Karpas-422 (cell line): ENCODE measurements around the gene EML6. TPM values are rescaled to one million over a fixed set of nuclear protein-coding genes. Genes with fewer than 3 reads are reported as not detected.

Experiments
- DNase-seq: peaks from one replicate; pipeline ENCODE4 v3.0.0-alpha.2; 2015
- H2AFZ ChIP-seq: fragments of 200-600 bp; sonication (generic); 2 replicates; pipeline ENCODE4 v1.6.1; 2014; ENCODE audit warnings: antibody characterized with exemption, low read length, mixed read lengths
- H3K27ac ChIP-seq: fragments of 200-600 bp; sonication (generic); 2 replicates; pipeline ENCODE4 v1.5.1; 2014; ENCODE audit warnings: mild to moderate bottlenecking, low read length, moderate library complexity
- H3K27me3 ChIP-seq: fragments of 200-600 bp; sonication (generic); 2 replicates; pipeline ENCODE4 v1.6.1; 2014; ENCODE audit warnings: low read length, mixed read lengths
- H3K36me3 ChIP-seq: fragments of 200-600 bp; sonication (generic); 2 replicates; pipeline ENCODE4 v1.6.1; 2014; ENCODE audit warnings: low read length, mixed read lengths; ENCODE audit not compliant: insufficient read depth
- H3K4me1 ChIP-seq: fragments of 200-600 bp; sonication (generic); 2 replicates; pipeline ENCODE4 v1.6.1; 2014; ENCODE audit warnings: mild to moderate bottlenecking, low read length, mixed read lengths
- H3K4me2 ChIP-seq: fragments of 200-600 bp; sonication (generic); 2 replicates; pipeline ENCODE4 v1.6.1; 2014; ENCODE audit warnings: low read length, low read depth, mild to moderate bottlenecking; ENCODE audit not compliant: poor library complexity, severe bottlenecking
- H3K4me3 ChIP-seq: fragments of 200-600 bp; sonication (generic); 2 replicates; pipeline ENCODE4 v1.5.1; 2014; ENCODE audit warnings: mild to moderate bottlenecking, antibody characterized with exemption, low read length, mixed read lengths
- H3K79me2 ChIP-seq: fragments of 200-600 bp; sonication (generic); 2 replicates; pipeline ENCODE4 v1.6.1; 2014; ENCODE audit warnings: mild to moderate bottlenecking, low read length, mixed read lengths
- H3K9ac ChIP-seq: fragments of 200-600 bp; sonication (generic); 2 replicates; pipeline ENCODE4 v1.6.0; 2014; ENCODE audit warnings: low read length
- H3K9me2 ChIP-seq: fragments of 200-600 bp; sonication (generic), shearing (Covaris generic); replicated peaks from 2 replicates; pipeline ENCODE4 v1.6.0; 2014; ENCODE audit warnings: mild to moderate bottlenecking, low read length, moderate library complexity; ENCODE audit not compliant: insufficient read depth
- H3K9me3 ChIP-seq: fragments of 300-700, 200-600 bp; sonication (generic); 2 replicates; pipeline ENCODE4 v1.6.1; 2014; ENCODE audit warnings: low read length, mixed read lengths
- H4K20me1 ChIP-seq: fragments of 200-600 bp; sonication (generic); 2 replicates; pipeline ENCODE4 v1.6.1; 2014; ENCODE audit warnings: mild to moderate bottlenecking, antibody characterized with exemption, low read length, low read depth; ENCODE audit not compliant: insufficient read depth
- total RNA-seq: library from RNA; depleted of rRNA; stranded (reverse); fragments of >200 nt; shearing (Covaris generic); gene quantifications from 2 replicates; pipeline ENCODE4 v1.2.3, GENCODE V29; 2014; ENCODE audit warnings: low replicate concordance

Gene EML6
- total RNA-seq, 1 experiment from 2014 or later, result 187 TPM

DNA sequence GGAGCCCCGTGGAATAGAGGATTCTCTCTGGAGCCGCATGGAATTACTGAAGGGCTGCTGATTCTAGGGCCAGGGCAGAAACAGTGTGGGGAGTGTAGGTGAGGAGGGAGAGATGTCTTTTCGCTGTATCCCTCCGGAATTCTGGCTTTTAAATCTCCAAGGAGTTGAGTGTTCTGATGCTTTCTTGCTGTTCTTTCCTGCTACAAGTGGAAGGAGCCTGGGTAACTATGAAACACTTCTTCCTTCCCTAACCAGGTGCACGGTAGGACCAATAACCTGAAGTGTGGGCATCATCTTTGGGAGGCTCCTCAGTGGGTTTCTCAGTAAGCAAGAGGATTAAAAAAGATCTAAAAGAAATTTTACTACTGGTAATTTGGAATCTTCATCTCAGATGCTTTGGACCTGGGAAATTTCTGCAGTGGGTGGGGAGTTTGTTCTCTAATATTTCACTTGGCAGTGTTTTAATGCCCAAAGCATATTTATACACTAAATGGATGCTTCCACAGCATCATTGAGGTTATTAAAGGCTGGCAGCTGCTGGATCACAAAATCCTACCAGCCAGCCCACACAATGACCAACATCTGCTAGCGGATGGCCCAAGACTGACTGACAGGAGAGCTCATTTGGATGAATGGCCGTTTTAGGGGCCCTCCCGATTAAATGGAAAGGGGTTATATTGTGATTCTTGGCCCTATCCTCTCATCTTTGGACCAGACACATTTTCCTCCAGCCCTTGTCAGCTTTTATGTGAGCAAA is 2.1 kb downstream of the EML6 start:
- H4K20me1 ChIP-seq, result no peaks in the 10 kb centered on the region
- H2AFZ ChIP-seq, result no peak overlapping the region
- H3K9me3 ChIP-seq, result no peaks in the 10 kb centered on the region
- H3K4me3 ChIP-seq, result peak overlapping the region; percentile 91
- peak overlapping the region; percentile 92 for H3K9ac ChIP-seq
- H3K9me2 ChIP-seq, result no peaks in the 10 kb centered on the region
- peaks cover 41% of the 10 kb centered on the region for H3K36me3 ChIP-seq
- H3K4me2 ChIP-seq, result peak overlapping the region; percentile 95
- no peaks in the 10 kb centered on the region for H3K27me3 ChIP-seq
- peaks cover 67% of the 10 kb centered on the region for H3K79me2 ChIP-seq
- peak overlapping the region; percentile 89 for H3K27ac ChIP-seq
- peak; percentile 62 for DNase-seq
- peaks cover 38% of the 10 kb centered on the region for H3K4me1 ChIP-seq

DNA sequence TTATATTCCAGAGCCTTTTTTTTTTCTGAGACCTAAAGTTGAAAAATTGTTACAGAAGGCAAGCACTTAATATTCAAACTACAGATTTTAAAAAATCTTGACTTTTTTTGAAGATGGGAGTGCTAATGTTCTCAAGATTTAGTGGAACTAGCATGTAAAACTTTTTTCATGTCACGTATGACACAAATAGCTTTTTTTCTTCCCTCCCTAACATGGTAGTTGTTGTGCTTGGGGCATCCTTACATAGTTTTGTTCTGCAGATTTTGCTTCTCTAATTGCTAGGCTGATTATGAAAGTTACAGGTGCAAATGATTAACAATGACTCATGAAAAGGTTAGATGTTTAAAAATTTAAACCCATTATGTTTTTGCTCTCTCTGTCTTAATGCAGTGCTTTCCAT is 3.0 kb downstream of the EML6 start:
- Histone ChIP-seq H3K27ac (peak overlapping the region; percentile 89), H2AFZ (no peak overlapping the region), H3K27me3 (no peaks in the 10 kb centered on the region), H3K36me3 (peaks cover 49% of the 10 kb centered on the region), H3K4me2 (peak overlapping the region; percentile 95), H3K4me3 (peak overlapping the region; percentile 91), H3K9ac (peak overlapping the region; percentile 92), H4K20me1 (no peaks in the 10 kb centered on the region), H3K4me1 (peaks cover 38% of the 10 kb centered on the region), H3K9me2 (no peaks in the 10 kb centered on the region), H3K79me2 (peaks cover 76% of the 10 kb centered on the region), H3K9me3 (no peaks in the 10 kb centered on the region)
- peak; percentile 57 for DNase-seq

DNA sequence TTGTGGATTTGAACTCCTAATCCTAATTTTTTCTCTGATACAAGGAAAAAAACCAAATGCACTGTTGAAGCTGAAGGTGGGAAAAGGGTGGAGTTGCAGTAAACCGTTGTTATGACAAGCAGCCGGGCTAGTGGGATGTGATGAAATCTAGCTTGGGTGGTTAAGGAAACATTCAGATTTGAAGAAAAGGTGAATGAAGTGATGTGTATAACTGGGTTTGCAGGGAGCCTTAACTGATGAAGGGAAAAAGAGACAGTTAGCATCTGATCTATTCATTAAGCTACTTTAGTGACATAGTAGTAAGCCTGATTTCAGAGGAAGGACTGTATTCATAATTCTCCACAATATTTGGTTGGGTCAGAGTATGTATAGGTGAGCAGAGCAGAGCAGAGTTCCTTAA is 3.5 kb downstream of the EML6 start:
- H4K20me1 ChIP-seq, result no peaks in the 10 kb centered on the region
- H3K27ac ChIP-seq, result peak overlapping the region; percentile 89
- peak overlapping the region; percentile 91 for H3K4me3 ChIP-seq
- H3K4me2 ChIP-seq, result peak overlapping the region; percentile 95
- peak; percentile 48 for DNase-seq
- no peaks in the 10 kb centered on the region for H3K9me3 ChIP-seq
- no peaks in the 10 kb centered on the region for H3K9me2 ChIP-seq
- no peak overlapping the region for H2AFZ ChIP-seq
- H3K36me3 ChIP-seq, result peaks cover 55% of the 10 kb centered on the region
- H3K79me2 ChIP-seq, result peaks cover 81% of the 10 kb centered on the region
- H3K4me1 ChIP-seq, result peaks cover 41% of the 10 kb centered on the region
- no peaks in the 10 kb centered on the region for H3K27me3 ChIP-seq
- H3K9ac ChIP-seq, result peak overlapping the region; percentile 92

DNA sequence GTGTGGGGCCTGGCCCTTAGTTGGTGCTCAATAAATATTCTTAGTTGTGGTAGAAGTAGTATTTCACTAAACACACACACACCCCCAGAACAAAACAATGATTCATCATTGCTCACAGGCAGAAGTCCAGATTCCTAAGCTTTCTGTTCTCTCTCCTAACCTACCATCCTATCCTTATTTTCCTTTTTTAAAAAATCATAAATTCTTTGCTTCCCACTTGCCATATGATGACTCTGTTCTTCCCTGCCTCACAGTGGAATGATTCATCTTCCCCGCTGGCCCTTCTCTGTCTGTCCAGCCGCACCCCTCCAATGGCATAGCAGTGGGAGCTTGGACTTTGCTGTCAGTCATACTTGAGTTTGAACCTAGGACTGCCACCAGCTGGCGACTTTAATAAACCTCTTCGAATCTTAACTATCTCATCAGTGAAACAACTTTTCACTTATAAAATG is 5.2 kb downstream of the EML6 start:
- no peak for DNase-seq
- Histone ChIP-seq H3K4me2 (no peak overlapping the region), H3K36me3 (peaks cover 65% of the 10 kb centered on the region), H3K9me3 (no peaks in the 10 kb centered on the region), H3K9ac (no peak overlapping the region), H3K27ac (no peak overlapping the region), H2AFZ (no peak overlapping the region), H4K20me1 (no peaks in the 10 kb centered on the region), H3K9me2 (no peaks in the 10 kb centered on the region), H3K4me3 (no peak overlapping the region), H3K4me1 (peaks cover 37% of the 10 kb centered on the region), H3K79me2 (peaks cover 97% of the 10 kb centered on the region), H3K27me3 (no peaks in the 10 kb centered on the region)

DNA sequence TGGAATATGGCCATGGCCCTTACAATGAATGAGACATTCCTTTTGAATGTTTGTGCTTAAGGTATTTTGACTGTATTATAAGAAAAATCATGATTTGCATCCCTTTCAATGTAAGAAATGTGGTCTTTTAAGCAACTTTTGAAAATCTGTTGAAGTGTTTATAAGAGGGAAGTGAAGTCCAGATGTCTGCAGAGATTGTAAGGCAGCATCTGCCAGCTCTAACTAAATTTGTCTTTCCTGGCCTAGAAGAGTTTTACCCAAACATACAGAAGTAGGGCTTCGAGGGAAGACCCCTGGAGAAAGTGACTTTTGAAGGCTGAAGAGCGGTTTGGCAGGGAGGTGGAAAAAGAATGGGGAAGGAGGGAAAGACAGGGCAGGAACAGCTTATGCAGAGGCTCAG is 12.2 kb downstream of the EML6 start:
- Histone ChIP-seq H3K4me1 (peaks cover 56% of the 10 kb centered on the region), H2AFZ (no peak overlapping the region), H3K4me3 (no peak overlapping the region), H3K9ac (no peak overlapping the region), H3K4me2 (no peak overlapping the region), H3K27me3 (no peaks in the 10 kb centered on the region), H3K9me2 (no peaks in the 10 kb centered on the region), H3K36me3 (peaks cover 24% of the 10 kb centered on the region), H3K27ac (peak overlapping the region; percentile 12), H3K9me3 (no peaks in the 10 kb centered on the region), H3K79me2 (peaks cover 98% of the 10 kb centered on the region), H4K20me1 (no peaks in the 10 kb centered on the region)
- DNase-seq, result no peak

DNA sequence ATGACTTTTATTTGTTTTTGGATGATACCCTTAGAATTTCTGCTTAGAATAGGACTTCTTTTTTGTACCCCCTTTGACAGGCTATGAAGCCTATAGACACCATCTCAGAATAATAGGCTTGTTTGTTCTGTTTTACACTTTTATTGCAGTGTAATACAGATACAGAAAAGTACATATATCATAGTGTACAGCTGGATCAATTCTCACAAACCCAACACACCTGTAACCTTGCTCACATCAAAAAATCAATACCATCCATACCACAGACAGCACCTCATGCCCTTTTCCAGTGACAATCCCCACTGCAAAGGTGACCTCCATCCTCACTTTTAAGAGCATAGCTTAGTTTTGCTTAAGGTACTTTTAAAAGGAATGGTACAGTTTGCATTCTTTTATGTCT is 14.8 kb downstream of the EML6 start:
- H3K4me3 ChIP-seq, result no peak overlapping the region
- no peak overlapping the region for H3K9ac ChIP-seq
- H3K79me2 ChIP-seq, result peaks cover 99% of the 10 kb centered on the region

DNA sequence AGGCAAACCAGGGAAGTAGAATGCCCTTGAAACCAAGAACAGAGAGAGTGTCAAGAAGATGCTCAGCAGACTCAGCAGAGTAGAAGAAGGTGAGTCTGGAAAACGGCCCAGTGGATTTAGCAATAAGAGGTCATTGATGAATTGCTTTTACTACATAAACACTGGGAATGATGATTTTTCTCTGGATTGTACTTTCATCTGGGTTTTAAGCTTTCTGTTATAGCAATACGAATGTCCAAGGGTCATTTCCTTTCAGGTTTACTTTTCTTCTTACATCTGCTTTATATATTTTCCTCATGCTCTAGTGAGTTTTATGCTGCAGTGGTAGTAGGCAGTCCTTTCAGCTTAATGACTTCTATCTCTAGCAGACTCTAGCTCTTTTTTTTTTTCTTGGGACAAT is 16.9 kb downstream of the EML6 start:
- Histone ChIP-seq H3K4me1 (peaks cover 80% of the 10 kb centered on the region), H3K4me3 (no peak overlapping the region), H2AFZ (no peak overlapping the region), H4K20me1 (no peaks in the 10 kb centered on the region), H3K27ac (peak overlapping the region; percentile 65), H3K9me2 (no peaks in the 10 kb centered on the region), H3K79me2 (peaks cover 98% of the 10 kb centered on the region), H3K27me3 (no peaks in the 10 kb centered on the region), H3K9ac (no peak overlapping the region), H3K4me2 (peak overlapping the region; percentile 19), H3K9me3 (no peaks in the 10 kb centered on the region), H3K36me3 (0 out of 2 replicates have a peak, but pooled peaks cover 6% of the 10 kb centered on the region)
- DNase-seq, result no peak

More for the DNA sequence above, 14.8 kb downstream of the EML6 start:
- Histone ChIP-seq H3K27me3 (no peaks in the 10 kb centered on the region), H3K36me3 (peaks cover 8% of the 10 kb centered on the region; the same call in 1 of the 2 replicates), H3K4me2 (no peak overlapping the region), H3K9me3 (no peaks in the 10 kb centered on the region), H3K9me2 (no peaks in the 10 kb centered on the region), H2AFZ (no peak overlapping the region), H3K4me1 (peaks cover 77% of the 10 kb centered on the region), H4K20me1 (no peaks in the 10 kb centered on the region), H3K27ac (0 out of 2 replicates have a peak overlapping the region, but pooled peaks have one; percentile 14)
- DNase-seq, result no peak

DNA sequence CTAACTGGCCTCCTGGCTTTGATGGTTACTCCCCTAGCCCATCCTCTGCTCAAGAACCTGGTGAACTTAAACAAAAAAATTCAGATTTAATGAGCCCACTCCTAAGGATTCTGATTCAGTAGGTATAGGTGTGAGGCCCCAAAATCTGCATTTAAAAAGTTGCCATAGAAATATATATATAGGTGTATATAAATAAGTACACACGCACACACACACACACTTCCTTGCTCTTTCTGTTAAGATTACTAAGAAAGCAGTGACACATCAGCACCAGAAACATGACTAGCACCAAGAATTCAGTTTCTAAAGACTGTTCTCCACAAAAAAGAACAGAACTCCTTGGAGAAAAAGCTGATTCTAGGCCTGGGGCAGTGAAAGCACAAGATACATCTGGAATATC is 17.8 kb downstream of the EML6 start:
- no peak for DNase-seq

More for the DNA sequence above, 17.8 kb downstream of the EML6 start:
- H3K36me3 ChIP-seq, result 0 out of 2 replicates have a peak, but pooled peaks cover 6% of the 10 kb centered on the region
- no peak overlapping the region for H3K9ac ChIP-seq
- no peaks in the 10 kb centered on the region for H3K9me2 ChIP-seq
- H3K27me3 ChIP-seq, result no peaks in the 10 kb centered on the region
- H2AFZ ChIP-seq, result no peak overlapping the region
- no peaks in the 10 kb centered on the region for H4K20me1 ChIP-seq
- no peaks in the 10 kb centered on the region for H3K9me3 ChIP-seq
- H3K4me3 ChIP-seq, result no peak overlapping the region
- peak overlapping the region; percentile 65 for H3K27ac ChIP-seq
- peaks cover 79% of the 10 kb centered on the region for H3K4me1 ChIP-seq
- H3K79me2 ChIP-seq, result peaks cover 98% of the 10 kb centered on the region
- H3K4me2 ChIP-seq, result no peak overlapping the region
